ENCODE results near the gene XPA. TPM values are rescaled to one million over a fixed set of nuclear protein-coding genes. Genes with fewer than 3 reads are reported as not detected.
A peak's percentile ranks its signal among the peaks of the same experiment; 100 is the strongest.

XPA gene
- total RNA-seq, 1 donor from 2014 or later = 9.8 TPM

GRCh38 chr9:97673922-97674321 is 23.2 kb downstream of the XPA start:
- Histone ChIP-seq H3K9me3 (ENCODE audit: insufficient read depth, low read depth, low read length) (no peaks in the 10 kb centered on the region), H4K20me1 (ENCODE audit: insufficient read depth, low read length) (peaks cover 4% of the 10 kb centered on the region), H3K27ac (ENCODE audit: low read depth, low read length) (no peak overlapping the region), H2AFZ (ENCODE audit: low read depth, low read length) (no peak overlapping the region), H3K4me3 (ENCODE audit: insufficient read depth, low read depth, low read length) (no peak overlapping the region), H3K4me1 (ENCODE audit: insufficient read depth, low read length) (no peaks in the 10 kb centered on the region), H3K4me2 (ENCODE audit: low read length) (no peak overlapping the region), H3K27me3 (ENCODE audit: insufficient read depth, low read length) (no peaks in the 10 kb centered on the region), H3K79me2 (ENCODE audit: insufficient read depth, low read length) (no peaks in the 10 kb centered on the region), H3K36me3 (ENCODE audit: insufficient read depth, low read length) (peaks cover 62% of the 10 kb centered on the region), H3K9ac (ENCODE audit: low read length) (no peak overlapping the region)
- TF ChIP-seq EZH2 (IDR thresholded peaks at IDR 0.05; ENCODE audit: insufficient read depth, low read length) (no peak), CTCF (IDR thresholded peaks at IDR 0.05; ENCODE audit: insufficient read depth, low read depth, low read length) (no peak)
- Mint-ChIP-seq H3K27me3 (ENCODE audit: low read depth, unreplicated experiment) (no peaks in the 10 kb centered on the region), H3K36me3 (ENCODE audit: low read depth, unreplicated experiment) (peaks cover 2% of the 10 kb centered on the region), H3K27ac (ENCODE audit: unreplicated experiment) (peak overlapping the region; percentile 6), H3K4me3 (ENCODE audit: unreplicated experiment) (no peak overlapping the region), H3K9me3 (ENCODE audit: unreplicated experiment) (no peaks in the 10 kb centered on the region), H3K4me1 (ENCODE audit: low read depth, unreplicated experiment) (no peaks in the 10 kb centered on the region)
- DNase-seq (ENCODE audit: low read depth) (no peak), FAIRE-seq (no peak)

- Mint-ChIP-seq H3K4me1 (ENCODE audit: low read depth, unreplicated experiment) (no peaks in the 10 kb centered on the region), H3K36me3 (ENCODE audit: low read depth, unreplicated experiment) (peaks cover 2% of the 10 kb centered on the region), H3K9me3 (ENCODE audit: unreplicated experiment) (no peaks in the 10 kb centered on the region), H3K27ac (ENCODE audit: unreplicated experiment) (no peak overlapping the region), H3K27me3 (ENCODE audit: low read depth, unreplicated experiment) (no peaks in the 10 kb centered on the region), H3K4me3 (ENCODE audit: unreplicated experiment) (no peak overlapping the region)
- DNase-seq (ENCODE audit: low read depth) (no peak), FAIRE-seq (no peak)
- H3K4me1 ChIP-seq (ENCODE audit: insufficient read depth, low read length) = no peaks in the 10 kb centered on the region
- H2AFZ ChIP-seq (ENCODE audit: low read depth, low read length) = no peak overlapping the region
- H3K9me3 ChIP-seq (ENCODE audit: insufficient read depth, low read depth, low read length) = no peaks in the 10 kb centered on the region
- H3K36me3 ChIP-seq (ENCODE audit: insufficient read depth, low read length) = peaks cover 77% of the 10 kb centered on the region
- H3K27ac ChIP-seq (ENCODE audit: low read depth, low read length) = no peak overlapping the region
- peaks cover 4% of the 10 kb centered on the region for H4K20me1 ChIP-seq (ENCODE audit: insufficient read depth, low read length)
- no peak overlapping the region for H3K4me3 ChIP-seq (ENCODE audit: insufficient read depth, low read depth, low read length)
- no peak overlapping the region for H3K9ac ChIP-seq (ENCODE audit: low read length)
- no peak overlapping the region for H3K4me2 ChIP-seq (ENCODE audit: low read length)
- TF ChIP-seq CTCF (IDR thresholded peaks at IDR 0.05; ENCODE audit: insufficient read depth, low read depth, low read length) (no peak), EZH2 (IDR thresholded peaks at IDR 0.05; ENCODE audit: insufficient read depth, low read length) (no peak)
- no peaks in the 10 kb centered on the region for H3K79me2 ChIP-seq (ENCODE audit: insufficient read depth, low read length)
- H3K27me3 ChIP-seq (ENCODE audit: insufficient read depth, low read length) = no peaks in the 10 kb centered on the region
Measured at GRCh38 chr9:97672403-97672802, 24.7 kb downstream of the XPA start.

GRCh38 chr9:97670586-97670985 is 26.6 kb downstream of the XPA start:
- no peaks in the 10 kb centered on the region for H3K27me3 ChIP-seq (ENCODE audit: insufficient read depth, low read length)
- no peaks in the 10 kb centered on the region for H3K4me1 ChIP-seq (ENCODE audit: insufficient read depth, low read length)
- peaks cover 2% of the 10 kb centered on the region for H3K36me3 Mint-ChIP-seq (ENCODE audit: low read depth, unreplicated experiment)
- H3K9me3 Mint-ChIP-seq (ENCODE audit: unreplicated experiment) = no peaks in the 10 kb centered on the region
- no peaks in the 10 kb centered on the region for H3K27me3 Mint-ChIP-seq (ENCODE audit: low read depth, unreplicated experiment)
- no peaks in the 10 kb centered on the region for H3K9me3 ChIP-seq (ENCODE audit: insufficient read depth, low read depth, low read length)
- no peaks in the 10 kb centered on the region for H3K4me1 Mint-ChIP-seq (ENCODE audit: low read depth, unreplicated experiment)
- FAIRE-seq = no peak
- no peak overlapping the region for H2AFZ ChIP-seq (ENCODE audit: low read depth, low read length)
- peaks cover 4% of the 10 kb centered on the region for H4K20me1 ChIP-seq (ENCODE audit: insufficient read depth, low read length)
- TF ChIP-seq CTCF (IDR thresholded peaks at IDR 0.05; ENCODE audit: insufficient read depth, low read depth, low read length) (no peak), EZH2 (IDR thresholded peaks at IDR 0.05; ENCODE audit: insufficient read depth, low read length) (no peak)
- no peak overlapping the region for H3K9ac ChIP-seq (ENCODE audit: low read length)
- H3K4me3 ChIP-seq (ENCODE audit: insufficient read depth, low read depth, low read length) = no peak overlapping the region
- DNase-seq (ENCODE audit: low read depth) = no peak
- peaks cover 84% of the 10 kb centered on the region for H3K36me3 ChIP-seq (ENCODE audit: insufficient read depth, low read length)
- no peak overlapping the region for H3K4me2 ChIP-seq (ENCODE audit: low read length)
- no peaks in the 10 kb centered on the region for H3K79me2 ChIP-seq (ENCODE audit: insufficient read depth, low read length)
- no peak overlapping the region for H3K4me3 Mint-ChIP-seq (ENCODE audit: unreplicated experiment)
- H3K27ac Mint-ChIP-seq (ENCODE audit: unreplicated experiment) = no peak overlapping the region
- H3K27ac ChIP-seq (ENCODE audit: low read depth, low read length) = no peak overlapping the region

Data from astrocyte (in vitro differentiated cells and primary cell).